ENCODE results near the gene CGNL1. TPM values are rescaled to one million over a fixed set of nuclear protein-coding genes. Genes with fewer than 3 reads are reported as not detected.

Gene CGNL1
- total RNA-seq, 1 donor from 2014 or later: 0.11 TPM

DNA sequence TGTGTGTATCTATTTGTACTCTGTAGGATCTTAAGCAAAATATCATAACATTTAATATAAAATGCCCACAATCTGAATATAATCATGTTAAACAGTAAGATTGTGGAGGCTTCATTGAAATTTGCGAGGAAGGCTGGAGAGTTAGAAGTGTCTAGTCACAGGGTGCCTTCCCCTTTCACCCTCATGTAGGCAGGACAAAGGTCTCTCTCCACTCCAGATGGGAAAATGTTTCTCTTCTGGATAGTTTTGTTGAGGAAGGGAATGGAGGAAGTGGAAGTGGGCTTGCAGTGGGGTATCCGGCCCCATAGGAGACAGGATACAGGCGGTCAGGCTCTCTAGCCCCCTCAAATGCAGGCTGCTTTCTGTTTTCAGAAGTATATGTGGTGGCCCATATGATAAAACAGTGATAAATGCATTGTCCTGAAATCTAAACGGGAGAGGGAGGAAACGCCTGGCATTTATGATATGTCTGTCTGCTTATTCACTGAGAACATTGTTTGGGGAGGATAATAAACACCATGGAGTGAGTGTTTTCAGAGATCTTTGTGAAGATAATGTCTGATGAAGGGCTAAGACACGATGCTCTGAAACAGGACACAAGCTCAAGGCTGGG lies 202.1 kb downstream of the CGNL1 start:
- no peak for ATAC-seq (ENCODE audit: low read depth)
- H3K27me3 Mint-ChIP-seq: peaks cover 31% of the 10 kb centered on the region
- no peaks in the 10 kb centered on the region for H3K4me1 Mint-ChIP-seq
- ChIA-PET CTCF (no interaction called here), POLR2A (no interaction called here)
- peaks cover 2% of the 10 kb centered on the region for H3K36me3 Mint-ChIP-seq (ENCODE audit: low read depth)
- DNase-seq: no peak
- H3K4me3 Mint-ChIP-seq: no peak overlapping the region
- no peak for TF ChIP-seq CTCF (IDR thresholded peaks at IDR 0.05)
- intact Hi-C loops (cut with micrococcal nuclease): no loop called here
- H3K9me3 Mint-ChIP-seq: peaks cover 6% of the 10 kb centered on the region
- no peak overlapping the region for H3K27ac Mint-ChIP-seq

GRCh38 chr15:57580428-57580827 lies 204.1 kb downstream of the CGNL1 start:
- Mint-ChIP-seq H3K27ac (no peak overlapping the region), H3K4me3 (no peak overlapping the region), H3K27me3 (peaks cover 31% of the 10 kb centered on the region), H3K4me1 (peaks cover 4% of the 10 kb centered on the region), H3K9me3 (peaks cover 9% of the 10 kb centered on the region), H3K36me3 (ENCODE audit: low read depth) (peaks cover 5% of the 10 kb centered on the region)
- ChIA-PET CTCF (no interaction called here), POLR2A (no interaction called here)
- DNase-seq (no peak), ATAC-seq (ENCODE audit: low read depth) (no peak)
- intact Hi-C loops (cut with micrococcal nuclease): no loop called here
- TF ChIP-seq CTCF (IDR thresholded peaks at IDR 0.05): no peak

GRCh38 chr15:57580866-57581265 lies 204.6 kb downstream of the CGNL1 start:
- Mint-ChIP-seq H3K9me3 (peaks cover 9% of the 10 kb centered on the region), H3K27ac (no peak overlapping the region), H3K4me3 (no peak overlapping the region), H3K4me1 (peaks cover 8% of the 10 kb centered on the region), H3K36me3 (ENCODE audit: low read depth) (peaks cover 5% of the 10 kb centered on the region), H3K27me3 (peaks cover 31% of the 10 kb centered on the region)
- TF ChIP-seq CTCF (IDR thresholded peaks at IDR 0.05): no peak
- ChIA-PET POLR2A (no interaction called here), CTCF (no interaction called here)
- intact Hi-C loops (cut with micrococcal nuclease): no loop called here
- ATAC-seq (ENCODE audit: low read depth) (no peak), DNase-seq (no peak)

DNA sequence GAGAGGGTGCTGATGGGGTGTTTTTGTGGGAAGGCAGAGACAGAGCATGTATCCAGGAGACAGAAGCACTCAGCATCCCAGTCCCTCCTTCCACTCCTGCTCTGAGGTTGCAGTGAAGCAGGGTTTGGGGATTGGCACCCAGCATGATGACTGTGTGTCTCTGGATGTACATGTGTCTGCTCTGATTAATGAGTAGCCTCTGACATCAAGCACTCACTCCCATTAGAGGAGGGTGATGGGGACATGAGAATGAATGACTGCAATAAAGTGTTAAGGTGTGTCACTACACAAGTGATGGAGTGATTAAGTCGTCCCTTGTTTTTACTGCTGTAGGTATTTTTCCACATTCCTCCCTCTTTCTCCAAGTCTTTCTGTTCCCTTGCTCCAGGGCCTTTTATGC lies 205.8 kb downstream of the CGNL1 start:
- CTCF ChIA-PET: no interaction called here
- H3K27ac Mint-ChIP-seq: no peak overlapping the region

DNA sequence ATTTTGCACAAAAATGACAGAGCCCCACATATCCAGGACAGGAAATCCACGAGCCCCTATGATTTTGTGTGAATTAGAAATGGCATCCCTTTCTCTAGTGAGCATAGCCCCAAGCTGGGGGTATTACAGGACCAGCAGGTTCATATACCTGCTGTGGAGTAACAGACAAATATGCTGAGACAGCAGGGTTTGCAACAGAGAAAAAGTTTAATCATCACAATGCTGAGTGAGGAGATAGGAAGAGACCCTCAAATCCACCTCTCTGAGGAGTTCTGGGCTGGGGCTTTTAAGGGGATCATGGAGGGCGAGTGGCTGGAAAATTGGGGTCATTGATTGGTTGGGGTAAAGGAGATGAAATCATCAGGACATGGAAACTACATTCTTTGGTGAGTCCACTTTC lies 207.0 kb downstream of the CGNL1 start:
- ATAC-seq (ENCODE audit: low read depth) (no peak), DNase-seq (no peak)
- Mint-ChIP-seq H3K27ac (no peak overlapping the region), H3K9me3 (peaks cover 12% of the 10 kb centered on the region), H3K4me3 (no peak overlapping the region), H3K27me3 (peaks cover 27% of the 10 kb centered on the region), H3K4me1 (peaks cover 32% of the 10 kb centered on the region), H3K36me3 (ENCODE audit: low read depth) (peaks cover 5% of the 10 kb centered on the region)
- ChIA-PET POLR2A (no interaction called here), CTCF (no interaction called here)
- TF ChIP-seq CTCF (IDR thresholded peaks at IDR 0.05): no peak
- intact Hi-C loops (cut with micrococcal nuclease): no loop called here

More for the DNA sequence above, 205.8 kb downstream of the CGNL1 start:
- intact Hi-C loops (cut with micrococcal nuclease): no loop called here
- H3K4me3 Mint-ChIP-seq: no peak overlapping the region
- peaks cover 20% of the 10 kb centered on the region for H3K4me1 Mint-ChIP-seq
- DNase-seq (no peak), ATAC-seq (ENCODE audit: low read depth) (no peak)
- H3K27me3 Mint-ChIP-seq: peaks cover 31% of the 10 kb centered on the region
- peaks cover 5% of the 10 kb centered on the region for H3K36me3 Mint-ChIP-seq (ENCODE audit: low read depth)
- POLR2A ChIA-PET: no interaction called here
- peaks cover 9% of the 10 kb centered on the region for H3K9me3 Mint-ChIP-seq
- no peak for TF ChIP-seq CTCF (IDR thresholded peaks at IDR 0.05)

Data from activated B cell treated with CpG ODN at 0.5 μM for 24 hours (primary cell).